Thyroid gland (tissue), 4 donors: Measurements from ENCODE around the gene MED13. TPM values are rescaled to one million over a fixed set of nuclear protein-coding genes. Genes with fewer than 3 reads are reported as not detected.
A peak's percentile ranks its signal among the peaks of the same experiment; 100 is the strongest.

Experiments used
- DNase-seq, 2 donors: peaks; one replicate each; pipeline ENCODE4 v3.0.0-alpha.2; 2019
- H3K27ac ChIP-seq, 3 donors: fragments of 200-600 bp; sonication (generic); 1 replicate in 2 of 3; 2 replicates in 1 of 3; pipeline ENCODE4 v1.5.1; 2016 to 2019; ENCODE audit warnings: mild to moderate bottlenecking in 1 of 3, moderate library complexity in 1 of 3
- H3K27me3 ChIP-seq: fragments of 200-600 bp; sonication (generic); one replicate; pipeline ENCODE4 v1.5.1; 2019
- H3K36me3 ChIP-seq, 2 donors: fragments of 200-600 bp; sonication (generic); one replicate each; pipeline ENCODE4 v1.5.1; 2016 to 2019
- H3K4me1 ChIP-seq, 2 donors: fragments of 200-600 bp; sonication (generic); one replicate each; pipeline ENCODE4 v1.5.1; 2017 to 2019
- H3K4me3 ChIP-seq, 3 donors: fragments of 200-600 bp; sonication (generic); replicated peaks in 1 of 3; 1 replicate in 2 of 3; 2 replicates in 1 of 3; pipeline ENCODE4 v1.5.1; 2016; ENCODE audit warnings: mild to moderate bottlenecking in 1 of 3
- H3K9me3 ChIP-seq: fragments of 200-600 bp; sonication (generic); one replicate; pipeline ENCODE4 v1.5.1; 2017
- CTCF ChIP-seq, 6 experiments: fragments of 200-600 bp in 3 of 6; fragments of 450-650 bp in 3 of 6; sonication (generic) in 3 of 6; IDR thresholded peaks; one replicate each; pipeline ENCODE4 v1.5.1; 2016 to 2019; ENCODE audit warnings: antibody characterized with exemption in 6 of 6, mild to moderate bottlenecking in 2 of 6, inconsistent platforms in 1 of 6, moderate library complexity in 1 of 6
- POLR2A ChIP-seq, 2 donors: fragments of 450-650 bp; IDR thresholded peaks; one replicate each; pipeline ENCODE4 v1.6.1; 2017; ENCODE audit warnings: antibody characterized with exemption in 2 of 2, mild to moderate bottlenecking in 2 of 2, moderate library complexity in 1 of 2
- WGBS, 2 donors: methylation state at CpG; one replicate each; pipeline ENCODE4 v1.1.5; 2017; 5-methylcytosine and 5-hydroxymethylcytosine counted together
- intact Hi-C: fragments of 100-400 bp; cut with DNase I; formaldehyde crosslinking; loops from one replicate; pipeline ENCODE4 v1.15.1; 2023
- total RNA-seq, 4 donors: library from RNA; depleted of rRNA; stranded (reverse); fragments of >200 nt; gene quantifications; one replicate each; pipeline ENCODE4 v1.2.3, GENCODE V29; 2016

The MED13 gene
- total RNA-seq, 4 donors from 2014 or later, result 58.9 to 156 (median 83.3) TPM

DNA sequence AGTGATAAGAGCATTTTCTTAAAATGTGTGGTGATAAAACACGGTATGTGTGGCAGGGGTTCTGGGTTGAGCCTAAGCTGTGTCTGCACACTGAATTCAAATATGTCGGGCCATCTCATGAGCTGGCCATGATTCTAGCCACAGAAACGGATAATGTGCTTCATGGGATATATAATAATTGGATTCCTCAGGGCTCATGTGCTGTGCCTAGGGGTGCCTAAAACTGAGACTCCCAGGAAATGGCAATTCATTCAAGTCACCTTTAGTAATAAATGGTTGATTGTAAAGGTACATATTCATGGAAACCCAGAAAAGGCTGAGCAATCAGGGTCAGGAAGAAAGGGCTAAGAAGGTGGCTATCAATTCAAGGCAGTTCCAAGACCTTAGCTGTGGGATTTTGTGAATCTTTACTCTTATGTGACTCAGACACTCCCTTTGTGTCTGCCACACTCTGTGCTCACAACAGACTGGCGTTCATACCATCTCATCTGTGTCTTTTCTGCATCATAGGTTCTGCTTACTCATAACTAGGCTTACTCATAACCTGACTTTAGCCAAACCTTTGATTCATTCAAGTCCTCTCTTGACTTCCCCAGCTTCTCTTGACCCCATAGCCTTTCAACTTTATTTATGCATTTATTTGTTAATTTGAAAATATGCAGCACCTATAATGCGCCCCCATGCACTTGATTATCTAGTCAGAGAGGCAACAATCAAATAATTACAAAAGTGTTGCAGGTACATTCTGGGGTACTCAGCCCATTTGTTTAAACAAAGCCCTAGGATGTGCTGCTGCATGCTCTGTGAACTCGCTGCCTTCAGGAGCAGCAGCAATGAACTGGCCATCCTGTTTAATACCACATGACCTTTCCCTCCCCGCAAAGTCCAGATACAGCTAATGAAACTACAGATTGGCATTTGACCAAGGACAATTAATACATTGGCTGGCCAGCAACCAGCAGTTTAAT is 28.4 kb upstream of the MED13 start:
- no peaks in the 10 kb centered on the region for H3K9me3 ChIP-seq
- peaks cover 0 to 13% of the 10 kb centered on the region in 2 donors for H3K4me1 ChIP-seq
- H3K36me3 ChIP-seq, result no peaks in the 10 kb centered on the region
- peak in 1 of 2 donors; percentile 5 for DNase-seq
- H3K4me3 ChIP-seq, result no peak overlapping the region
- WGBS, 2 donors, result 56 to 71% methylated on average over 7 of the region's 7 CpGs
- no peak for TF ChIP-seq CTCF (IDR thresholded peaks at IDR 0.05)
- TF ChIP-seq POLR2A (IDR thresholded peaks at IDR 0.05), result no peak
- intact Hi-C loops, result no loop called here
- H3K27me3 ChIP-seq, result no peaks in the 10 kb centered on the region
- H3K27ac ChIP-seq, result peak overlapping the region in 1 of 3 donors; percentile 30

GRCh38 chr17:62092784-62093183 is 27.7 kb upstream of the MED13 start:
- WGBS, 2 donors, result 89 to 93% methylated on average over 2 of the region's 2 CpGs
- H3K27me3 ChIP-seq, result no peaks in the 10 kb centered on the region

GRCh38 chr17:62091804-62092203 is 26.7 kb upstream of the MED13 start:
- Histone ChIP-seq H3K27me3 (no peaks in the 10 kb centered on the region), H3K4me3 (no peak overlapping the region), H3K36me3 (no peaks in the 10 kb centered on the region), H3K27ac (no peak overlapping the region), H3K9me3 (no peaks in the 10 kb centered on the region), H3K4me1 (peaks cover 0 to 13% of the 10 kb centered on the region in 2 donors)
- TF ChIP-seq POLR2A (IDR thresholded peaks at IDR 0.05), result no peak
- no peak for TF ChIP-seq CTCF (IDR thresholded peaks at IDR 0.05)
- intact Hi-C loops, result no loop called here
- no peak for DNase-seq
- 79 to 81% methylated on average over 1 of the region's 1 CpG for WGBS, 2 donors

More at GRCh38 chr17:62092784-62093183, 27.7 kb upstream of the MED13 start:
- intact Hi-C loops, result no loop called here
- Histone ChIP-seq H3K36me3 (no peaks in the 10 kb centered on the region), H3K4me3 (no peak overlapping the region), H3K9me3 (no peaks in the 10 kb centered on the region), H3K27ac (no peak overlapping the region), H3K4me1 (peaks cover 0 to 13% of the 10 kb centered on the region in 2 donors)
- no peak for DNase-seq
- TF ChIP-seq CTCF (IDR thresholded peaks at IDR 0.05) (no peak), POLR2A (IDR thresholded peaks at IDR 0.05) (no peak)

DNA sequence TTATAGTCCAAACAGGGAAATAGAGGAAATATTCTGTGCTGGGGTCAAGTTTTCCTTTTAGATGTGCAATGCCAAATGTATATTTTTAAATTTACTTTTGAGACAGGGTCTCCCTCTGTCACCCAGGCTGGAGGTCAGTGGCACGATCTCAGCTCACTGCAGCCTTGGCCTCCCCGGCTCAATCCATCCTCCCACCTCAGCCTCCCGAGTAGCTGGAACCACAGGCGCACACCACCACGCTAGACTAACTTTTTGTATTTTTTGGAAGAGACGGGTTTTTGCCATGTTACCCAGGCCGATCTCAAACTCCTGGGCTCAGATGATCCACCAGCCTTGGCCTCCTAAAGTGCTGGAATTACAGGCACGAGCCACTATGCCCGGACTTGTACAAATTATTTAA is 25.8 kb upstream of the MED13 start:
- intact Hi-C loops, result no loop called here
- TF ChIP-seq CTCF (IDR thresholded peaks at IDR 0.05), result no peak
- TF ChIP-seq POLR2A (IDR thresholded peaks at IDR 0.05), result no peak
- H3K27ac ChIP-seq, result no peak overlapping the region

More for the DNA sequence above, 25.8 kb upstream of the MED13 start:
- no peaks in the 10 kb centered on the region for H3K36me3 ChIP-seq
- H3K4me1 ChIP-seq, result peaks cover 0 to 15% of the 10 kb centered on the region in 2 donors
- H3K27me3 ChIP-seq, result no peaks in the 10 kb centered on the region
- H3K4me3 ChIP-seq, result no peak overlapping the region
- H3K9me3 ChIP-seq, result no peaks in the 10 kb centered on the region
- 86 to 89% methylated on average over 9 of the region's 9 CpGs for WGBS, 2 donors
- DNase-seq, result no peak
